AG09319 (cell line): ENCODE results near the gene KCNN3.

Experiments
- DNase-seq: peaks from one replicate; pipeline ENCODE4 v3.0.0-alpha.2; 2010; ENCODE audit warnings: low read depth; ENCODE audit errors: extremely low read depth
- TF ChIP-seq, protein P1 (sequence below): IDR thresholded peaks from 2 replicates; pipeline ENCODE4 v1.5.1; 2011; ENCODE audit warnings: low read depth, mild to moderate bottlenecking, inconsistent platforms, low read length, moderate library complexity

The KCNN3 gene

DNA sequence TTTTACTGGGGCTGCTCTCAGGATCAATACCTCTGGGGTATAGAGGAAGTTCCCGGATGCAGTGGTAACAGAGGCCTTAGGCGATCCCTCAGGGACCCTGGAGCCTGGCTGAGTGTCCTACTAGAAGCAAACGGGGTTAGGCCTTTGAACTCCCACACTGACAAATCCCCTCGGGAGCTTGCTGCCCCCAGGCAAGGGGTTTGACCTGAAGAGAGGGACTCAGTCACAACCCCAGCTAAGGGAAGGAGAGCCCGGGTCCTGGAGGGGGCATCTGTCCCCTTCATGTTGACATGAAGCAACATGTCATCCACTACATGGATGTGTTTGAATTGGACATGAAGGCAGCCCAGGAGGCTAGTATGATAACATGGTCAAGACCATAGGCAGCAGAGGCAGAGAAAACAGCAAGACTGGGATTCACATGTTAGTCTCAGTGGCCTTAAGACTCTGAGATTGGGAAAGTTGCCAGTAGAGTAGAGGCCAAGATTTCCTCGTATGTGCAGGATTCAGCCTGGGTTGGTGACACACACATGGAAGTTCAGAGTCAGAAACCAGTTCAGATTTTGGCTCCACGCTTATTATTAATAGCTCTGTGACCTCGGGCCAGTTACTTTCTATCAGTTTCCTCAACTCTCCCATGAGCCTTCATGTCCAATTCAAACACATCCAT lies 101.5 kb downstream of the KCNN3 start:
- DNase-seq = no peak
- TF ChIP-seq, protein P1, sequence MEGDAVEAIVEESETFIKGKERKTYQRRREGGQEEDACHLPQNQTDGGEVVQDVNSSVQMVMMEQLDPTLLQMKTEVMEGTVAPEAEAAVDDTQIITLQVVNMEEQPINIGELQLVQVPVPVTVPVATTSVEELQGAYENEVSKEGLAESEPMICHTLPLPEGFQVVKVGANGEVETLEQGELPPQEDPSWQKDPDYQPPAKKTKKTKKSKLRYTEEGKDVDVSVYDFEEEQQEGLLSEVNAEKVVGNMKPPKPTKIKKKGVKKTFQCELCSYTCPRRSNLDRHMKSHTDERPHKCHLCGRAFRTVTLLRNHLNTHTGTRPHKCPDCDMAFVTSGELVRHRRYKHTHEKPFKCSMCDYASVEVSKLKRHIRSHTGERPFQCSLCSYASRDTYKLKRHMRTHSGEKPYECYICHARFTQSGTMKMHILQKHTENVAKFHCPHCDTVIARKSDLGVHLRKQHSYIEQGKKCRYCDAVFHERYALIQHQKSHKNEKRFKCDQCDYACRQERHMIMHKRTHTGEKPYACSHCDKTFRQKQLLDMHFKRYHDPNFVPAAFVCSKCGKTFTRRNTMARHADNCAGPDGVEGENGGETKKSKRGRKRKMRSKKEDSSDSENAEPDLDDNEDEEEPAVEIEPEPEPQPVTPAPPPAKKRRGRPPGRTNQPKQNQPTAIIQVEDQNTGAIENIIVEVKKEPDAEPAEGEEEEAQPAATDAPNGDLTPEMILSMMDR = no peak

DNA sequence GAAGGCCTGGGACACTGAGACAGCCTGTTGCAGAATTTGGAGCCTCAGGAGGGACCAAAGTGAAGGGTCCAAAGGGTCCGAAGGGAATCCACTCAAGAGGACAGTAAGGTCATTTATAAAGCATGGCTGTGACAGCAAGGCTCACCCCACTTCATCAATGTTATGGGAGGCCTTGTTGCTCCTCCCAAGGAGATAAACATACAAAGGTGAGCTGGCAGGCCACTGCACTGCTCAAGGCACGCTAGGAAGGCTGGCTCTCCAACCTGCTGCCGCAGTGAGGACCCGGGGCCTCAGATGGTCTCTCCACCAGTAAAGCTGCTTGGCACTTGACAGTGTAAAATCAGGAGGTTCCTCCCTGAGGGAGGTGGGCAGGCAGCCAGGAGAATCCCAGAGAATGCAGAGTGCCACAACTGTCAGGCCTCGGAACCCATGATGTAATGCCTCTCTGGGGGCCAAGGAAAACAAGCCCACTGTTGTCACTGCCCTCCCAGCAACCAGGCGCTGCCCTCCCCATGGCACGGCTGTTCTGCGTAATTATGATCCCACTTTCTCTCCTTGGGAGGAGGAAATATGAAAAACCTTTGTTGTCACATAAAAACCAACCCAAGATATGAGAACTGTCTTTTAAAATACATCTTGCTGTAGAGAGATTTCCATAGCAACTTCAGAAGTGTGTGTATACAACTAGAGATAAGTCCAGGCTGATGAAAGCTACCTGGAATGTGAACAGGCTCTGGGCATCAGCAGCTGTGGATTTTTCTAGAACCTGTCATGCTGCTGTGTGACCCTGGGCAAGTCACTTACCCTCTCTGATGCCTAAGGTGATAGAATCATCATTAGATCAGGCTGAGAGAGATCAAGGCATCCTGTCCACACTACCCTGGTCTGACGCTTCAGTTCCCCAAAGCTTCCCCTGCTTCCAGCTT lies 102.5 kb downstream of the KCNN3 start:
- DNase-seq = no peak

DNA sequence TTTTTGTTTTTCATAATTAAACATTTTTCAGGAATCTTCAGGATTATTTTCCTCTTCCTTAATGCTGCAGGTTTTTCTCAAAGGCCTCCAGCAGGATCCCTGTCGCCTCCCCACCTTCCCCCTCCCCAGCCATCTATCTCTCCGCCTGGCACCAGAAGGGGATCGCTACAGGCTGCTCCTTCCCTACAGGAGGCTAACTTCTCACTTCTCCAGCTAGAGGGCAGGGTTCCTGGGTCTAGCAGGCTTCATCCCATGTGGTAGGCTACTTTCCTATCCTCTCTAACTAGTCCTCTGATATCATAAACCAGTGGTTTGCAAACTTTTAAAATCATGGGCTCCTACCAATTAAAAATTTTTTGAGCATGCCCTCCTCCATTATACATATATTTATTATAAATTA lies 104.1 kb downstream of the KCNN3 start:
- TF ChIP-seq, protein P1 = peak; percentile 31
- no peak for DNase-seq

More for the DNA sequence above, 102.5 kb downstream of the KCNN3 start:
- TF ChIP-seq, protein P1 = no peak

DNA sequence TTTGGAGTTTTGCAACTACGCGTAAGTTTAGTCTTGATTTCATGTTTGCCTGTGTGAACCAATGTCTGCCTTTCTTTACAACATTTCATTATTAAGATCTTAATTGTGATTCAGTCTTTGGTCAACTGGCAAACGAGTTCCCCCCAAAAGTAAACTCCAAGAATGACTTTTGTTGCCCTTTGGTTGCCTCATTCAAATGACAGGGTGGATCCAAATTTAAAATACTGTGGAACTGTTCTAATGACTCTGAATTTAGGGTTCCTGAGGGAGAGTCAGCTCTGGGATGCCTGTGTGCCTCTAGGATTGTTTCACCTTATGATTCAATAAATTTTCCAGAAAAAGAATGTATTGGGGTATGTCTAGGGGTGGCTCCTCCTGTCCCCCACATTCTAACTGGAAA lies 105.3 kb downstream of the KCNN3 start:
- DNase-seq = no peak
- TF ChIP-seq, protein P1 = no peak

DNA sequence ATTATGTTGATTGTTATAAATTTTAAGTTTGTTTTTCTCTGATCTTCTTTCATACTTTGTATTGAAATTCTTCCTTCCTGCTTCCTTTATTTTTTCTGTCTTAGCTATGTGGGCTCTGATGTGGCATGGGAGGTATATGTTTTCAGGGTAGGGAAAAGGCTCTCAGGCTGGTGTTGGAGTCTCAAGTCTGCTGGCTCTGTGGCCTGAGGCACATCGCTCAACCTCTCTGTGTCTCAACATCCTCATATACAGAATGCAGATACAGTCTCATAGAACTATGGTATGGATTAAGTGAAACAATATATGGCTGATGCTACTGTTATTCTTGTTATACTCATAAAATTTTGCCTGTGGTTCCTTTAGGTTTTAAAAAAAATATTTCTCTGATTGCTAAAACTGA lies 105.9 kb downstream of the KCNN3 start:
- DNase-seq = no peak
- TF ChIP-seq, protein P1 = no peak

DNA sequence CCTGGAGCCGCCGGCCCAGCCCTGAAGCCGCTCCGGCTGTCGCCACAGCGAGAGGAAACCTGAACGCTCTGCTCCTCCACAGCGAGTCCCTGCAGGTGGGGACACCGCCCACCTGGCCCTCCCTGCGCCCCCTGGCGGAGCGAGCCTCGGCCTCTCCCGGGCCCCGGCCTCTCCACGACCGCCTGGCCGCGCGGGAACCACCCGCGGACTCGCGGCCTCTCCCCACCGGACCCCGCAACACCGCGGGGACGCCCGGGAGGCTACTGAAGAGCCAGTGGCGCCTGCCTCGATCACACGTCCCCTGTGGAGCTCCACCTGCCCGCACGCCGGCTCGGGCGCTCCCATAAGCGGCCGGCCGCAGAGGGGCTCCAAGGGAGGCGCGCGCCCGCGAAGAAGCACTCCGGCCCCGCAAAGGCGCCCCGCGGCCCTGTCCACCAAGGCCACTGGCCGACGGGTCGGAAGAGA lies 109.6 kb downstream of the KCNN3 start:
- TF ChIP-seq, protein P1 = peak; percentile 40
- DNase-seq = no peak

DNA sequence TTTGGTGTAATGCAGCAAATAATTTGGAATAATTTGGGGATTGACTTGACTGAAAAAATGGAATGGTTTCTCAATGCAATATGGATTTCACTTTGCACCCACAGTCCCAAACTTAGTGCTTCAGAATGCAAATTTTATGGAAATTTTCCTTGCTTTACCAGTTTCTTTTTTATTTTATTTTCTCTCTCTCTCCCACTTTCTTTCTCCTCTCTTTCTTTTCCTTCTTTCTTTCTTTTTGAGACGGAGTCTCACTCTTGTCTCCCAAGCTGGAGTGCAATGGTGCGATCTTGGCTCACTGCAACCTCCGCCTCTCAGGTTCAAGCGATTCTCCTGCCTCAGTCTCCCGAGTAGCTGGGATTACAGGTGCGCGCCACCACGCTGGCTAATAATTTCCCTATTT lies 110.3 kb downstream of the KCNN3 start:
- no peak for DNase-seq
- TF ChIP-seq, protein P1 = no peak
